NCI-H1092 treated with DMSO at 0.1 percent for 48 hours (cell line): Measurements from ENCODE around the gene CABYR.

Experiments used
- DNase-seq: peaks from one replicate; lab custom pipeline; 2025; lab: John Stamatoyannopoulos, UW

Gene CABYR, protein sequence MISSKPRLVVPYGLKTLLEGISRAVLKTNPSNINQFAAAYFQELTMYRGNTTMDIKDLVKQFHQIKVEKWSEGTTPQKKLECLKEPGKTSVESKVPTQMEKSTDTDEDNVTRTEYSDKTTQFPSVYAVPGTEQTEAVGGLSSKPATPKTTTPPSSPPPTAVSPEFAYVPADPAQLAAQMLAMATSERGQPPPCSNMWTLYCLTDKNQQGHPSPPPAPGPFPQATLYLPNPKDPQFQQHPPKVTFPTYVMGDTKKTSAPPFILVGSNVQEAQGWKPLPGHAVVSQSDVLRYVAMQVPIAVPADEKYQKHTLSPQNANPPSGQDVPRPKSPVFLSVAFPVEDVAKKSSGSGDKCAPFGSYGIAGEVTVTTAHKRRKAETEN

GRCh38 chr18:24138789-24139616, at the start of gene CABYR:
Gene CABYR (plus strand): TSS chr18:24139062. CDS start chr18:24143115, 4,053 bp downstream.
- DNase-seq: peak; percentile 83

DNA sequence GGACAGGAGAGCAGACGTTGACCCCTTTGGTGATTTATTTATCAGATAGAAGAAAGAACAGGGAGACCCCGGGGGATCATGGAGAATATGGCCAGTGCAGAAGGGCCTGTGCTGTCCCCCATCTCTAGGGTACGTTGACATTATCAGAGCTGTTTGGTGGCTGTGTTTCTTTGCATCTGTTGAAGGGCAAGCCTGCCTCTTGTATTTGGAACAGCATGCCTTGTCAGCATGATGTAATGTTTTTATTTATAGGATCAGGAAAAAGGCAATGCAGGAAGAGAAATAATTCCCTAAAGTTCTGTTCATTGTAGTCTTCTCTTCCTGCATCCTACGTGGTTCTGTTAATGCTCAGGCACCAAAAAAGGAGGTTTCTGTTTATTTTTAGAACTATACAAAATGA, 49.8 kb upstream of the CABYR start:
- no peak for DNase-seq

DNA sequence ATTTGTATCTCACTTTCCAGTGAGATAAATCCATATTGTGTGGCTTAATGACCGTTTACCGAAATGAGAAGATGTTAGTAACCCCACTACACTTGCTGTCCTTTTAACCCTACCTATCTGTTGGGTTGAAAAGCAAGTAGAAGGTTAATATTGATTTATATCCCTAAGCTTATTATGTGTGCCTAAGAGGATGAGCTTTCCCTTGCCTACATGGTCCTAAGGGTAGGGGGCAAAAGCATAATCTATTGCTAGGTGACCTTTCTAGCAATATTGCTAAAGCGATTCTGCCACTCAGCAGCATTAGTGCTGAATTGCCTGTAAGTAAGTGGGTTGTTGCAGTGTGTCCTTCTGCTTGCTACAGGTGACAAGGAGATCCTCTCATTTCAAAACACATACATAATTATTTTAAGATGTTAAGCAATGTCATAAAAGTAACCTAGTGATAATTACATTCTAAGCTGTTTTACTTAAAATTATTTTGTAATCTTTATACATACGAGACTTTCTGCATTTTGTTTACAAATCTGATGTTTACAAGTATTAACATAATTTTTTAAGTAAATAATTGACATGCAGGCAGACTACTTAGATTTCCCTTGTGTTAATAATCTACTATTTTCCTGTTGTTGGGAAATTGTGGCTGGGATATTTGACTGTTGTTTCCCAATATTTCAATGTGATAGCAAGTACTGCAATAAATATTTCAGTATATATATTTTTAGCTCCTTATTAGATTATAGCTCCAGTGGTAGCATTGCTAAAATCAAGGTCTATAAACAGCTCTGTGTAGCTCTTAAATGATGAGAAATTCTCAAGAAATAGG, 49.1 kb upstream of the CABYR start:
- DNase-seq: no peak

- DNase-seq: no peak
These were observed 48.0 kb upstream of the CABYR start for GRCh38 chr18:24090876-24091275.

DNA sequence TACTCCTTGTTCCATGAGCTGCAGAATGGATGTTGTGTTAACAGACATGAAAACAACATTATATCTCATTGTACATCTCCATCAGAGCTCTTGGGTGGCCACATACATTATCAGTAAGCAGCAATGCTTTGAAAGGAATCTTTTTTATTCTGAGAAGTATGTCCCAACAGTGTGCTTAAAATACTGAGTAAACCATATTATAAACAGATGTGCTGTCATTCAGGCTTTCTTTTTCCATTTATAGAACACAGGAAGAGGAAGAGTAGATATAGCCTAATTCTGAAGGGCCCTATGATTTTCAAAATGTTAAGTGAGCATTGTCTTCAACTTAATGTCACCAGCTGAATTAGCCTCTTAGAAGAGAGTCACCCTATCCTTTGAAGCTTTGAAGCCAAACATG, 44.3 kb upstream of the CABYR start:
- DNase-seq: no peak

DNA sequence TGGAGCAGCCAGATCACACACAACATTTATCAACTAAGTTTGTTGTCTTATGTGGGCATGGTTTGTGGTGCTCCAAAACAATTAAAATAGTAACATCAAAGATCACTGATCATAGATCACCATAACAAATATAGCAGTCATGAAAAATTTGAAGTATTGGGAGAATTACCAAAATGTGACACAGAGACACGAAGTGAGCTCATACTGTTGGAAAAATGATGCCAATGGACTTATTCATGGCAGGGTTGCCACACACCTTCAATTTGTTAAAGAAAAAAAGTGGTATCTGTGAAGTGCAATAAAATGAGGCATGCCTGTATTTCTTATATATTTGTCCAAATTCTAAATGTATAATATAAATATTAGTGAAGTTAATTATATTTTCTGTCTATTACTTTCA, 42.9 kb upstream of the CABYR start:
- DNase-seq: no peak

GRCh38 chr18:24103320-24104021, 35.4 kb upstream of the CABYR start:
- no peak for DNase-seq

DNA sequence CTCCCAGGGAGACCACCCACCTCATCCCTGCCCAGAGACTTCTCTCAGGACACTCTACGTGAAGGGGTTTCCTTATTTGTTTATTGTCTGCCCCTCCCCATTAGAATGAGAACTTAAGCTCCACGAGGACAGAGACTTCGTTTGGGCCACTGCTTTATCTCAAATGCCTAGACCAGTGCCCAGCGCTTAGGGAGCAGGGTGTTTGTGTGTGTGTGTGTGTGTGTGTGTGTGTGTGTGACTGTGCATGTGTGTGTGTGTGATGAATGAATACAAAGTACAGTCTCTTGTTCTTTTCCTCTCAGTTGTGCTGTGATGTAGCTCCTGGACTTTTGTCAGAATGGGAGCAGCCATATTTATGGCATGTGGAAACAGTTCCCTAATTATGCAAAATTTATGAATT, 34.4 kb upstream of the CABYR start:
- DNase-seq: no peak

- no peak for DNase-seq
These were observed 30.2 kb upstream of the CABYR start for GRCh38 chr18:24108641-24109040.

GRCh38 chr18:24111936-24112335, 26.9 kb upstream of the CABYR start:
- DNase-seq: no peak

DNA sequence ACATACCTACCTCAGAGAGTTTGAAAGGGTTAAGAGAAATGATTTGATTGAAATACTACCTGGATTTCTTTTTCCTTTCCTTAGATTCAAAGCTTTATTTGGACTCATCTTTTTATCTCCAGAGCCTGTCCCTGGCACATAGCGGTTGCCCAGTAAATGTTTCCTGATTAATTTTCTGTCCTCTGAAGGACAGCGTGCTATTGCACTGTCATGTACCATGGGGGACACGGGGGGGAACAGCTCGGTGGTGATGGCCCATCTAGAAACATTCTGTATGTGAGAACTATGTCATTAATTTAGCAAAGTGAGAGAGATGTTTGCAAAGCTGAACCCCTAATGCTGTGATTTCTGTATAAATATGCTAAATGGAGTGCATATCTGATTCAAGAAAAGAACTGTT, 26.4 kb upstream of the CABYR start:
- no peak for DNase-seq

DNA sequence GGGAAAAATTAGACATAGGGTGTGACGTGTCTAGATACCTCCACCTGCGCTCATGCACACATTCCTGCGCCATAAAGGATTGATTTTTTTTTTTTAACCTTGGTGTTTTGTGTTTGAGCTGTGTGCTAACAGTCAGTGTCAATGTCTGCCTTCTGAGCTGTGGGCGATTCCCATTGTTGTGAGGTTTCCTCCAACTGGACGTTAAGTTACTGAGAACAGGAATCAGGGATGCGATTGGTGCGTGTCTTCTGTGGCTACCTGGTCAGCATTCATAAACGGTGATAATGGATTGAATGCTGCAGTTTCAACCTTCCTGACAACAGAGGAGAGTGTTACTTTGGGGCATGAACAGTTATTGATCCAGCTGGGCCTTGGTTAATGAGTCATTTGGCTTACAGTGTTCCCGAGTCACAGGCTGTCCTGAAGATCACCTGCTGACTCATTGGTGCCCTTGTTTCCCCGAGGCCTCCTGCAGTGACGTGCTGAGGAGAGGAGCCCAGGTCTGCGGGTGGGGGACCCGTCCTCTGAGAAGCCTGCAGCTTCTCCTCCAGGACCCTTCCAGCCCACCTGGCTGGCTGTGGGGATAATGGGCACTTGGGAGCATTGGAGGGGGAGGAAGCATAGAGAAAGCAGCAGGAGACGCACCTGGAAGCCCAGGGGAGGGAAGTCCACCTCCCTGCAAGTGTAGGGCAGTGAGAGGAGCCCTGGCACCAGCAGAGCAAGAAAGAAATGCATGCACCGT, 25.8 kb upstream of the CABYR start:
- no peak for DNase-seq

- DNase-seq: no peak
These were observed 23.8 kb upstream of the CABYR start for GRCh38 chr18:24114924-24115549.

GRCh38 chr18:24115628-24116027, 23.2 kb upstream of the CABYR start:
- no peak for DNase-seq

GRCh38 chr18:24118750-24119577, 19.9 kb upstream of the CABYR start:
- peak; percentile 87 for DNase-seq

DNA sequence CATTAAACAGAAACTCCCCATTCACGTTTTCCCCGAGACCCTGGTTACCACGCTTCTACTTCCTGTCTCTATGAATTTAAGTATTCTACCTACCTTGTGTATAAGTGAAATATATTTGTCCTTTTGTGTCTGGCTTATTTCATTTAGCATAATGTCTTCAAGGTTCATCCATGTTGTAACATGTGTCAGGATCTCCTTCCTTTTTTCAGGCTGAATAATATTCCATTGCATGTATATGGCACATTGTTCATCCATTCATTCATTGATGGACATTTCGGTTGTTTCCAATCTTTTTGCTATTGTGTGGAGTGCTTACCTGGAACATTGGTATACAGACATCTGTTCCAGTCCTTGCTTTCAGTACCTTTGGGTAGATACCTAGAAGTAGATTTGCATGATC, 18.2 kb upstream of the CABYR start:
- no peak for DNase-seq

- no peak for DNase-seq
These were observed 17.2 kb upstream of the CABYR start for GRCh38 chr18:24121625-24122024.

GRCh38 chr18:24126155-24126961, 12.5 kb upstream of the CABYR start:
- no peak for DNase-seq

DNA sequence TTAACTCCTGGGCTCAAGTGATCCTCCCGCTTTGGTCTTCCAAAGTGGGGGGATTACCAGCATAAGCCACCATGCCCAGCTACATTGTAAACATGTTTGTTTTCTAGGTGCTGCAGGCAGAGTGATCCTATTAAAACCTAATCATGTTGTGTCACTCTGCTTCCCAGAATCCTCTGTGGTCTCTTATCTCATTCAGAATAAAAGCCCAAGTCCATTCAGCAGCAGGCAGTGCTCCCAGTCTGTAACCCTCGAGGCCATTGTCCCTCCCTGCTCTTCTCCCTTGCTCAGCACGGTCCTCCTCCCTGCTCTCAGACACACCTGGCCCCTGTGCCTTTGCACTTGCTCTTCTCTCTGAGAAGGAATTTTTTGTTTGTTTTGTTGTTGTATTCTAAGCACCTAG, 11.1 kb upstream of the CABYR start:
- DNase-seq: no peak
